HCT116 (cell line): ENCODE measurements around the gene BSPRY. TPM values are rescaled to one million over a fixed set of nuclear protein-coding genes. Genes with fewer than 3 reads are reported as not detected.
A peak's percentile ranks its signal among the peaks of the same experiment; 100 is the strongest.

Experiments
- ATAC-seq: fragments of 200-7000 bp; cut with Tn5 transposase; 2 replicates; pipeline ENCODE4 v1.9.1; 2020; ENCODE audit warnings: mild to moderate bottlenecking, moderate library complexity
- BruUV-seq: library from RNA; stranded (reverse); fragments of 400-500 nt; replicated peaks from 2 replicates; lab custom pipeline; 2021; lab: Mats Ljungman, UMichigan
- CTCF ChIA-PET: fragments of 300-600 bp; sonication (Branson Sonifier 250); formaldehyde crosslinking; loops from one replicate; lab custom pipeline; 2021; ENCODE audit warnings: antibody characterized with exemption; lab: Charles Lee
- POLR2A ChIA-PET: fragments of 300-600, 350-600 bp; sonication (Branson Sonifier 250); formaldehyde crosslinking; loops from one replicate; lab custom pipeline; 2021; ENCODE audit warnings: antibody characterized with exemption; lab: Charles Lee
- RAD21 ChIA-PET, 2 experiments: fragments of 300-600 bp; sonication (Branson Sonifier 250); formaldehyde crosslinking; loops; one replicate each; lab custom pipeline; 2023; ENCODE audit warnings: low total read pairs in 2 of 2; ENCODE audit not compliant: uncharacterized antibody in 2 of 2, unreplicated experiment in 2 of 2, low non-redundant PET in 1 of 2; lab: Charles Lee
- DNase-seq: peaks from one replicate; pipeline ENCODE4 v3.0.0-alpha.2; 2010; ENCODE audit warnings: low read depth, low spot score
- H2AFZ ChIP-seq: fragments of 200-600 bp; shearing (Covaris generic), sonication (generic); 2 replicates; pipeline ENCODE4 v1.6.1; 2017; ENCODE audit warnings: low read depth, mixed run types, mixed read lengths, antibody characterized with exemption, low read length; ENCODE audit not compliant: poor library complexity, severe bottlenecking
- H3K27ac ChIP-seq: 2 replicates; pipeline ENCODE4 v1.5.1; 2012; ENCODE audit warnings: low read depth, low read length
- H3K27me3 ChIP-seq: fragments of 200-600 bp; sonication (generic); 2 replicates; pipeline ENCODE4 v1.6.1; 2016; ENCODE audit warnings: mixed run types, low read length, mixed read lengths; ENCODE audit not compliant: insufficient read depth
- H3K36me3 ChIP-seq, 2 experiments: fragments of 200-500 bp in 1 of 2; fragments of 200-600 bp in 1 of 2; sonication (Bioruptor generic) in 1 of 2; sonication (generic) in 1 of 2; 2 replicates each; pipeline versions ENCODE4 v1.5.1 to v1.6.1; 2014 to 2016; ENCODE audit warnings: low read length in 2 of 2, inconsistent platforms in 1 of 2, mixed read lengths in 1 of 2, mixed run types in 1 of 2; ENCODE audit not compliant: insufficient read depth in 2 of 2, control insufficient read depth in 1 of 2
- H3K4me1 ChIP-seq, 2 experiments: fragments of 200-600 bp in 1 of 2; sonication (generic) in 1 of 2; 2 replicates each; pipeline versions ENCODE4 v1.5.1 to v1.6.1; 2012 to 2017; ENCODE audit warnings: low read length in 2 of 2, inconsistent platforms in 1 of 2, mild to moderate bottlenecking in 1 of 2, mixed read lengths in 1 of 2, mixed run types in 1 of 2, moderate library complexity in 1 of 2; ENCODE audit not compliant: insufficient read depth in 2 of 2, control insufficient read depth in 1 of 2
- H3K4me2 ChIP-seq: fragments of 200-600 bp; sonication (generic); 2 replicates; pipeline ENCODE4 v1.6.1; 2017; ENCODE audit warnings: mixed run types, low read length, mixed read lengths
- H3K4me3 ChIP-seq, 2 experiments: fragments of 200-600 bp in 1 of 2; sonication (generic) in 1 of 2; replicated peaks in 1 of 2; 2 replicates each; pipeline ENCODE4 v1.5.1; 2011 to 2016; ENCODE audit warnings: low read length in 2 of 2, control low read depth in 1 of 2, low read depth in 1 of 2, mild to moderate bottlenecking in 1 of 2, mixed read lengths in 1 of 2, mixed run types in 1 of 2
- H3K79me2 ChIP-seq: fragments of 200-600 bp; sonication (generic); 2 replicates; pipeline ENCODE4 v1.6.1; 2017; ENCODE audit warnings: mild to moderate bottlenecking, mixed run types, low read length, moderate library complexity, mixed read lengths; ENCODE audit not compliant: insufficient read depth
- H3K9ac ChIP-seq: fragments of 200-600 bp; sonication (generic); 2 replicates; pipeline ENCODE4 v1.6.1; 2016; ENCODE audit warnings: low read length, mixed read lengths
- H3K9me2 ChIP-seq: fragments of 200-600 bp; sonication (generic), shearing (Covaris generic); 2 replicates; pipeline ENCODE4 v1.6.1; 2017; ENCODE audit warnings: mixed run types, mild to moderate bottlenecking, moderate library complexity; ENCODE audit not compliant: insufficient read depth
- H3K9me3 ChIP-seq, 2 experiments: fragments of 200-500 bp in 1 of 2; fragments of 200-600 bp in 1 of 2; sonication (Bioruptor generic) in 1 of 2; sonication (generic) in 1 of 2; 2 replicates each; pipeline ENCODE4 v1.6.1; 2014 to 2017; ENCODE audit warnings: low read length in 2 of 2, mixed read lengths in 2 of 2, inconsistent platforms in 1 of 2, low read depth in 1 of 2, mild to moderate bottlenecking in 1 of 2, mixed run types in 1 of 2, moderate library complexity in 1 of 2; ENCODE audit not compliant: control insufficient read depth in 1 of 2, insufficient read depth in 1 of 2
- H4K20me1 ChIP-seq: fragments of 200-600 bp; sonication (generic), shearing (Covaris generic); 2 replicates; pipeline ENCODE4 v1.6.1; 2017; ENCODE audit warnings: mixed run types, mild to moderate bottlenecking, moderate library complexity; ENCODE audit not compliant: insufficient read depth
- CEBPB ChIP-seq: IDR thresholded peaks from 2 replicates; pipeline ENCODE4 v1.6.1; 2012; ENCODE audit warnings: low read depth
- CTCF ChIP-seq, 3 experiments: fragments of 200-600 bp in 1 of 3; sonication (generic) in 1 of 3; IDR thresholded peaks in 2 of 3; conservative IDR thresholded peaks in 1 of 3; 2 replicates each; pipeline ENCODE4 v1.5.1; 2012 to 2017; ENCODE audit warnings: low read depth in 2 of 3, low read length in 2 of 3, antibody characterized with exemption in 1 of 3, borderline replicate concordance in 1 of 3, control low read depth in 1 of 3, mild to moderate bottlenecking in 1 of 3, mixed read lengths in 1 of 3, mixed run types in 1 of 3, moderate library complexity in 1 of 3; ENCODE audit not compliant: insufficient read depth in 1 of 3
- EGR1 ChIP-seq: IDR thresholded peaks from 2 replicates; pipeline ENCODE4 v1.6.1; 2012; ENCODE audit warnings: low read depth
- EZH2 ChIP-seq: fragments of 200-600 bp; sonication (generic); IDR thresholded peaks from 2 replicates; pipeline ENCODE4 v1.6.1; 2017; ENCODE audit warnings: antibody characterized with exemption, mixed run types
- FOSL1 ChIP-seq: IDR thresholded peaks from 2 replicates; pipeline ENCODE4 v1.6.1; 2012; ENCODE audit warnings: low read depth
- POLR2A ChIP-seq: IDR thresholded peaks from 2 replicates; pipeline ENCODE4 v1.7.0; 2011; ENCODE audit warnings: borderline replicate concordance; ENCODE audit not compliant: insufficient read depth, insufficient read length; ENCODE audit errors: extremely low read depth
- POLR2AphosphoS5 ChIP-seq: IDR thresholded peaks from 2 replicates; pipeline ENCODE4 v1.6.1; 2011; ENCODE audit warnings: mild to moderate bottlenecking, low read depth, low read length, moderate library complexity
- RAD21 ChIP-seq: IDR thresholded peaks from 2 replicates; pipeline ENCODE4 v1.6.1; 2012; ENCODE audit warnings: low read depth, mild to moderate bottlenecking
- REST ChIP-seq: IDR thresholded peaks from 2 replicates; pipeline ENCODE4 v1.6.1; 2012; ENCODE audit warnings: low read depth
- YY1 ChIP-seq: IDR thresholded peaks from 2 replicates; pipeline ENCODE4 v1.6.1; 2011; ENCODE audit warnings: low read length, low read depth, moderate library complexity, mild to moderate bottlenecking; ENCODE audit not compliant: insufficient replicate concordance; ENCODE audit errors: extremely low read depth
- intact Hi-C: fragments of 100-400 bp; cut with micrococcal nuclease; formaldehyde crosslinking; loops from 2 replicates; pipeline ENCODE4 v1.10.0; 2022
- total RNA-seq: library from RNA; stranded (reverse); gene quantifications from one replicate; pipeline ENCODE4 v1.2.1, GENCODE V29; 2021; ENCODE audit not compliant: unreplicated experiment

The BSPRY gene
- total RNA-seq, 1 experiment from 2014 or later = 22.7 TPM

GRCh38 chr9:113401027-113401792 is 51.9 kb downstream of the BSPRY start, which contains the start of gene ALAD:
Gene ALAD (minus strand): TSS chr9:113401284. CDS start chr9:113393559, 7,725 bp downstream.
- intact Hi-C loops = loop anchor here (1.0 kb wide), 1 partner anchor 257 kb away; no protein-coding TSS in a partner anchor
- ChIA-PET POLR2A (interaction anchor here (0.7 to 1.5 kb wide), 2 partner anchors 9 to 14 kb away, joined by 3 to 13 read pairs; partner anchors contain the start of genes C9orf43 and POLE3), CTCF (interaction anchor here (0.5 to 2.6 kb wide), 12 partner anchors 9 to 257 kb away, joined by 3 to 19 read pairs (median 3); partner anchors contain the start of genes C9orf43, CDC26, POLE3 and PRPF4), RAD21 (interaction anchor here (0.6 to 1.5 kb wide), 3 partner anchors 9 to 257 kb away, joined by 3 to 8 read pairs (median 5); partner anchors contain the start of genes C9orf43 (in 1 of the 2), CDC26 (in 1 of the 2), POLE3 (in 1 of the 2) and PRPF4 (in 1 of the 2))
- DNase-seq (peak; percentile 94), ATAC-seq (peak; percentile 96)
- Histone ChIP-seq H3K9me2 (no peaks in the 10 kb centered on the region), H3K27me3 (no peaks in the 10 kb centered on the region), H3K79me2 (no peaks in the 10 kb centered on the region), H3K36me3 (no peaks in the 10 kb centered on the region), H3K4me3 (peak within 1 kb of the TSS; percentile 76 to 86), H3K9ac (peak within 1 kb of the TSS; percentile 66), H2AFZ (peak within 1 kb of the TSS; percentile 91), H3K4me2 (peak within 1 kb of the TSS; percentile 75), H4K20me1 (no peaks in the 10 kb centered on the region), H3K27ac (peak within 1 kb of the TSS; percentile 40), H3K9me3 (no peaks in the 10 kb centered on the region), H3K4me1 (peaks cover 8 to 12% of the 10 kb centered on the region in 2 experiments)
- no TSS peak for BruUV-seq
- TF ChIP-seq POLR2AphosphoS5 = peak; percentile 77
- TF ChIP-seq CTCF (IDR thresholded peaks at IDR 0.05 in 2 of 3, conservative IDR thresholded peaks at IDR 0.05 in 1 of 3; ENCODE audit: borderline replicate concordance in 1 of 3, insufficient read depth in 1 of 3, low read depth in 2 of 3, low read length in 2 of 3) = peak in 2 of 3 experiments; percentile 88 to 96; a peak in 4 of 6 replicates
- peak; percentile 71 for TF ChIP-seq YY1
- TF ChIP-seq REST = no peak
- TF ChIP-seq EGR1 = no peak
- peak; percentile 41 for TF ChIP-seq POLR2A
- no peak for TF ChIP-seq EZH2
- TF ChIP-seq RAD21 = no peak
- TF ChIP-seq FOSL1 = no peak
- TF ChIP-seq CEBPB = no peak
